Gastrocnemius medialis (tissue), 4 donors: ENCODE results near the gene DUSP22. TPM values are rescaled to one million over a fixed set of nuclear protein-coding genes. Genes with fewer than 3 reads are reported as not detected.

ENCODE experiments used
- ATAC-seq, 2 donors: fragments of 150-250 bp; one replicate each; pipeline ENCODE4 v1.9.1; 2016
- DNase-seq, 2 donors: peaks; one replicate each; pipeline ENCODE4 v3.0.0-alpha.2; 2019
- H3K27ac ChIP-seq, 4 donors: fragments of 200-600 bp; sonication (generic); 1 replicate in 1 of 4; 2 replicates in 3 of 4; pipeline ENCODE4 v1.5.1; 2016 to 2018; ENCODE audit warnings: mild to moderate bottlenecking in 2 of 4, moderate library complexity in 1 of 4
- H3K27me3 ChIP-seq, 3 donors: fragments of 200-600 bp; sonication (generic) in 2 of 3; 1 replicate in 1 of 3; 2 replicates in 2 of 3; pipeline versions ENCODE4 v1.5.1 to v1.6.0; 2016 to 2019; ENCODE audit warnings: mild to moderate bottlenecking in 1 of 3, moderate library complexity in 1 of 3
- H3K36me3 ChIP-seq, 2 donors: fragments of 200-600 bp; sonication (generic) in 1 of 2; one replicate each; pipeline ENCODE4 v1.5.1; 2017 to 2018
- H3K4me1 ChIP-seq, 2 donors: fragments of 200-600 bp; sonication (generic) in 1 of 2; one replicate each; pipeline ENCODE4 v1.5.1; 2016 to 2017; ENCODE audit warnings: mild to moderate bottlenecking in 2 of 2
- H3K4me3 ChIP-seq, 4 donors: fragments of 200-600 bp; sonication (generic) in 3 of 4; 1 replicate in 1 of 4; 2 replicates in 3 of 4; pipeline ENCODE4 v1.5.1; 2016 to 2019; ENCODE audit warnings: mild to moderate bottlenecking in 2 of 4
- H3K9me3 ChIP-seq, 3 donors: fragments of 200-600 bp; sonication (generic) in 2 of 3; 1 replicate in 1 of 3; 2 replicates in 2 of 3; pipeline ENCODE4 v1.5.1; 2016 to 2019
- CTCF ChIP-seq, 5 experiments: fragments of 450-650 bp in 3 of 5; fragments of 200-600 bp in 2 of 5; sonication (generic) in 2 of 5; IDR thresholded peaks in 4 of 5; conservative IDR thresholded peaks in 1 of 5; 1 replicate in 4 of 5; 2 replicates in 1 of 5; pipeline ENCODE4 v1.5.1; 2016 to 2019; ENCODE audit warnings: antibody characterized with exemption in 5 of 5, mild to moderate bottlenecking in 3 of 5, moderate library complexity in 3 of 5
- POLR2A ChIP-seq, 2 donors: fragments of 450-650 bp; IDR thresholded peaks; one replicate each; pipeline ENCODE4 v1.6.1; 2017; ENCODE audit warnings: antibody characterized with exemption in 2 of 2, mild to moderate bottlenecking in 2 of 2, moderate library complexity in 2 of 2
- in situ Hi-C, 4 donors: fragments of 200-750 bp; cut with MboI; loops; one replicate each; pipeline versions ENCODE4 v1.15.0 to v1.8.0; 2017; ENCODE audit warnings: low sequenced_read_pairs in 4 of 4
- intact Hi-C: fragments of 100-400 bp; cut with DNase I; formaldehyde crosslinking; loops from one replicate; pipeline ENCODE4 v1.15.1; 2023; ENCODE audit warnings: low total_unique reads
- total RNA-seq, 4 donors: library from RNA; depleted of rRNA; stranded (reverse); fragments of >200 nt; gene quantifications; one replicate each; pipeline versions ENCODE4 v1.1.0 to v1.2.3, GENCODE V29; 2016

The DUSP22 gene
- total RNA-seq, 4 donors from 2014 or later: 53.4 to 70.7 (median 61.3) TPM

- intact Hi-C loops (no loop called here), in situ Hi-C loops (no loop called here)
- no peaks in the 10 kb centered on the region for H3K36me3 ChIP-seq
- H3K27ac ChIP-seq: no peak overlapping the region
- ATAC-seq (no peak), DNase-seq (no peak)
- H3K4me3 ChIP-seq: no peak overlapping the region
- no peaks in the 10 kb centered on the region for H3K9me3 ChIP-seq
- H3K27me3 ChIP-seq: no peaks in the 10 kb centered on the region
- TF ChIP-seq CTCF (IDR thresholded peaks at IDR 0.05 in 4 of 5, conservative IDR thresholded peaks at IDR 0.05 in 1 of 5) (no peak), POLR2A (IDR thresholded peaks at IDR 0.05) (no peak)
- no peaks in the 10 kb centered on the region for H3K4me1 ChIP-seq
Measured at GRCh38 chr6:259901-260508, 32.3 kb upstream of the DUSP22 start.

GRCh38 chr6:264626-265025 lies 27.7 kb upstream of the DUSP22 start:
- H3K27ac ChIP-seq: no peak overlapping the region
- intact Hi-C loops: no loop called here
- no peak overlapping the region for H3K4me3 ChIP-seq
- in situ Hi-C loops: no loop called here
- ATAC-seq (no peak), DNase-seq (no peak)
- no peaks in the 10 kb centered on the region for H3K36me3 ChIP-seq
- H3K9me3 ChIP-seq: no peaks in the 10 kb centered on the region
- TF ChIP-seq CTCF (IDR thresholded peaks at IDR 0.05 in 4 of 5, conservative IDR thresholded peaks at IDR 0.05 in 1 of 5) (no peak), POLR2A (IDR thresholded peaks at IDR 0.05) (no peak)
- no peaks in the 10 kb centered on the region for H3K27me3 ChIP-seq
- H3K4me1 ChIP-seq: no peaks in the 10 kb centered on the region

GRCh38 chr6:268394-268935 lies 23.8 kb upstream of the DUSP22 start:
- Histone ChIP-seq H3K27ac (no peak overlapping the region), H3K36me3 (no peaks in the 10 kb centered on the region), H3K9me3 (no peaks in the 10 kb centered on the region), H3K4me1 (no peaks in the 10 kb centered on the region), H3K4me3 (no peak overlapping the region), H3K27me3 (no peaks in the 10 kb centered on the region)
- no peak for DNase-seq
- TF ChIP-seq CTCF (IDR thresholded peaks at IDR 0.05 in 4 of 5, conservative IDR thresholded peaks at IDR 0.05 in 1 of 5) (no peak), POLR2A (IDR thresholded peaks at IDR 0.05) (no peak)
- ATAC-seq: no peak
- intact Hi-C loops (no loop called here), in situ Hi-C loops (no loop called here)

GRCh38 chr6:273551-274058 lies 18.7 kb upstream of the DUSP22 start:
- intact Hi-C loops: no loop called here
- Histone ChIP-seq H3K27me3 (no peaks in the 10 kb centered on the region), H3K4me3 (no peak overlapping the region), H3K27ac (no peak overlapping the region), H3K4me1 (no peaks in the 10 kb centered on the region), H3K9me3 (no peaks in the 10 kb centered on the region), H3K36me3 (no peaks in the 10 kb centered on the region)
- peak; percentile 51 to 56 for ATAC-seq
- TF ChIP-seq CTCF (IDR thresholded peaks at IDR 0.05 in 4 of 5, conservative IDR thresholded peaks at IDR 0.05 in 1 of 5) (no peak), POLR2A (IDR thresholded peaks at IDR 0.05) (no peak)
- DNase-seq: no peak
- in situ Hi-C loops: no loop called here
